HG02981 (cell line): Measurements from ENCODE around the gene PPEF2.
"Not testable (repeated sequence)": the region's sequence is repeated elsewhere in the genome, so short reads cannot be mapped to it uniquely, and the experiment has no call there.

Experiments used
- ATAC-seq: cut with Tn5 transposase; IDR thresholded peaks from one replicate; pipeline ENCODE4 v1.9.1; 2021; ENCODE audit warnings: mild to moderate bottlenecking, moderate library complexity; ENCODE audit not compliant: unreplicated experiment

PPEF2 gene

GRCh38 chr4:75895744-75896314 lies 6.4 kb downstream of the PPEF2 start:
- no peak for ATAC-seq

GRCh38 chr4:75892508-75892907 lies 9.7 kb downstream of the PPEF2 start:
- no peak for ATAC-seq

- ATAC-seq = no peak
Measured at GRCh38 chr4:75891611-75892010, 10.6 kb downstream of the PPEF2 start.

DNA sequence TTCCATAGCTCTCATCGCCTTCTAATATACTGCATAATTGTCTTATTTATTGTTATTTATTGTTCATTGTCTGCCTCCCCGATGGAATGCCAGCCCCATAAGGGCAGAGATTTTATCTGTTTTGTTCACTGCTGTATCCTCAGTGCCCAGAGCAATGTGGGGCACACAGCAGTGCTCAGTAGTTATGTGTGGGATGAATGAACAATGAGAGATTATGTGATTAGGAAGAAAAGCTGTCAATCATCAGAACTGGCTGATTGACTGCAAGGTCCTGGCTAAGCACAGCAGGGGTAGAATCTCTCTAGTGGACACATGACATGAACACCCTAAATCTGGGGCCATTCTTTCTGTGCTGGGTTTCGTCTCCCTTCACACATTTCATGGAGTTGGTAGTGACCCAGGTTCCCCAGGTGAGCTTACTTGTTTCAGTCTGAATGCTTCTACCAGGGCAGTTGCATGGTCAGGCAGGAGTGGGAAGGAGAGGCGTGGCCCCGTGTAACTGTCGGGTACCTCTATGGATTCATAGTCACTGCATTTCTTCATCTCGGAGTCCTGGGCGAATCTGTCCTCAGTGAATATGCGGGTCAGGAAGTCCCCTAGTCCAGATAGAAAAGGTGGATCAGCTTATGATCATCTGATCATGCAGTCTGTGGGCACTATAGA lies 12.6 kb downstream of the PPEF2 start:
- no peak for ATAC-seq

DNA sequence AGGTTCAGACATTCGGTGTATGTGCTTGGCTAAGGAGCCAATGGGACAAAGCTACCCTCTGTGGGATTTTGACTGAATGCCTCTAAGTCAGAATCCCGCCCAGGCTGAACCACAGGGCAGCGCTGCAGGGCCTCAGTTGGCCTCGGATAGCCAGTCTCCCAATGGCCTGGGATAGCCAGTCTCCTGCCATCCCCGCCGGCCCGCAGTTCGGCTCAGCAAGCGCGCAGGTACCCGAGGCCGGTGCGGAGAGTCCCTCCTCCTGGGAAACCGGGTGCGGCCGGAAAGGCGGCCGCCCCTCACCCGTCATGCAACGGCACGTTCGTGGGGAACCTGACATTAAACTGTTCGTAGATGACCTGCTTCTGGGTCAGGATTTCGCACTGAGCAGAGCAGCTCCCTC lies 16.1 kb downstream of the PPEF2 start:
- ATAC-seq = no peak

- no peak for ATAC-seq
Measured at GRCh38 chr4:75881476-75881875, 20.8 kb downstream of the PPEF2 start.

- ATAC-seq = no peak
Measured at GRCh38 chr4:75880278-75880677, 22.0 kb downstream of the PPEF2 start.

DNA sequence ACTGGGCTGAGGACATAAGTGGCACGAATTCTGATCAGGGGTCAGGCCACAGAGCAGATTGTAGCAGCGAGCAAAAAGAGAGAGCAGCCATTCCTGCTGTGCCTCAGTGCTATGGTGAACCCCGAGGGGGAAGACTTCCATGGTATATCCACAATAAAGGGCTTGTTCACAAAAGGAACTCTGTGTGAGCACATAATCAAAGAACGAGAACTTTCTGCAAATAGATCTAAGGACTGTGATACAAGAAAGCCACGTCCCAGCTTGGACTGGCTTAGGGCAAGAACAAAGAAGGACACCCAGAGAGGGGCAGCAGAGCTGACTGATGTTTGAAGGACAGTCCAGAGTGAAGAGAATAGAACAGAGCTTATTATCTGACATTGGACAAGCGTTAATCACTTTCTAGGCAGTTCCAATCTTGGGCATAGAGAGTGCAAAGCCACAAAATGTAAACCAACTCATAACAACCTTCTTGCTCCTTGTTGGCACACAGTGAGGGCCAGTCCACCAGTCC lies 24.0 kb downstream of the PPEF2 start:
- no peak for ATAC-seq

DNA sequence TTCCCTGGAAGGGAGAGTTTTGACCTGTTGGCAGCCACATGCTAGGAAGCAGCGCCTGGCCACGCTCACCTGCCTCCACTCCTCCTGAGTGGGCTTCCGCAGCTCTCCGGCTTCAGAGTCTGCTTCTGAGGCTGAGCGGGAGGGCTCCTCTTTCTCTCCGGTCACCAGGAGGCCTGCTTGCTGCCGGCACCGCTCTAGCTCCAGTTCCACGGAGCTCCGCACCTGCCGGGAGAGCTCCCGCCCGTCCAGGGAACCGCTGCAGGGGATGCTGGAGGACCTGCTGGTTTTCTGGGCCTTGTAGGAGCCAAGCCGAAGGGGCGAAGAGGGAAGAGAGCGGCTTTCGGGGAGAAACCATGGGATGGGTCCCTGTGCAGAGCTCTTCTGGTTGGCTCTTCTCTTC lies 26.0 kb downstream of the PPEF2 start:
- no peak for ATAC-seq

DNA sequence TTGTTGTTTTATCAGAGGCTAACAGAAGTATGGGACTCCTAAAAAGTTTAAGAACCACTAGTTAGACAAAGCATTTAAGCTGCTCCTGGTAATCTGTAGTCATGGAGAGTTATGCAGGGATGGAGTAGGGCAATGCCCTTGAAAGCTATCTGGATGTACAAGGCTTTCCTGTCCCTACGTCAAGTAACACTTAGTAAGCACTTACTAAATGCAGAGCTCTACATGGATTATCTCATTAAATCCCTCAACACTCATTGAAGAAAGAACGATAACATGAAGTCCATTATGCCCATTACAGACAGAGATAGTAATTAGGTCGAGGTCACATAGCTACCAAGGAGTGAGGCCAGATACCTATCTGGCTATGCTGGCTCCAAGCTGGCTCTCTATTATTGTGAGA lies 33.2 kb downstream of the PPEF2 start:
- ATAC-seq = no peak

- ATAC-seq = no peak
Measured at GRCh38 chr4:75867130-75867529, 35.1 kb downstream of the PPEF2 start.

- no peak for ATAC-seq
Measured at GRCh38 chr4:75860606-75861005, 41.6 kb downstream of the PPEF2 start.

- no peak for ATAC-seq
Measured at GRCh38 chr4:75858721-75859120, 43.5 kb downstream of the PPEF2 start.

DNA sequence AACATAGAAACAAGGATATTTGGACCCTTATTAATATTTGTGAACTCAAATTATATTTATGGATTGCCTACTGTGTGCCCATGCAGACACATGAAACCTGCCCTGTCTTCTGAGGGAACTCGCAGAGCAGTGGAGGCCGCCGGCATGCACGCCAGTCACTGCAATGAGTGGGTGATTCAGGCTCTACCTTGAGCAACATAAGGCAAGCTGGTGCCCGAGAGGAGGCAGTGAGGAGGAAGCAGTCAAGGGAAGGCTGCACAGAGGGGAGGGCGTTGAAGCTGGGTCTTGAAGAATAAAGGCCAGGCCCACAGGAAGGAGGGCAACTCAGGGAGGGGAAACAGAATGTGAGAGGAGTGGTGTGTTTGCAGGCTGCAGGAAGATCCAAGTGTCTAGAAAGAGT lies 52.8 kb downstream of the PPEF2 start:
- no peak for ATAC-seq

DNA sequence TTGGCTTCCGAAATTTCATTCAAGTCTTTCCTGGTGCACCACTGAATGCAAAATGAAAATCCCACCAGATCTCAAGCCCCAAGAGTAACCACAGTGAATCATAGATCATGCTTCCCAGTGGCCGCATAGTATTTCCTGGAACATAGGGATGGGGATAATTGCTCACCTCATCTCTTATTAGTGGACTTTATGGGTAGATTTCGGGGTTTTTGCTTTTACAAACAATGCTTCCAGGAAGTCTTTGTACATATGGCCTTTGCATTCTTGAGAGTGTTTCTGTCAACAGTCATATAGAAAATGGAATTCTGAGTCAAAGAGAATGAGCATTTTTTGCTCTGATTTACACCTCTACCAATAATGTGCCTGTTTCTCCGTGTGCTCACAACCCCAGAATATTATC lies 53.4 kb downstream of the PPEF2 start:
- no peak for ATAC-seq

GRCh38 chr4:75848171-75848760 lies 54.0 kb downstream of the PPEF2 start:
- ATAC-seq = not testable (repeated sequence)

- ATAC-seq = no peak
Measured at GRCh38 chr4:75845992-75846391, 56.3 kb downstream of the PPEF2 start.

DNA sequence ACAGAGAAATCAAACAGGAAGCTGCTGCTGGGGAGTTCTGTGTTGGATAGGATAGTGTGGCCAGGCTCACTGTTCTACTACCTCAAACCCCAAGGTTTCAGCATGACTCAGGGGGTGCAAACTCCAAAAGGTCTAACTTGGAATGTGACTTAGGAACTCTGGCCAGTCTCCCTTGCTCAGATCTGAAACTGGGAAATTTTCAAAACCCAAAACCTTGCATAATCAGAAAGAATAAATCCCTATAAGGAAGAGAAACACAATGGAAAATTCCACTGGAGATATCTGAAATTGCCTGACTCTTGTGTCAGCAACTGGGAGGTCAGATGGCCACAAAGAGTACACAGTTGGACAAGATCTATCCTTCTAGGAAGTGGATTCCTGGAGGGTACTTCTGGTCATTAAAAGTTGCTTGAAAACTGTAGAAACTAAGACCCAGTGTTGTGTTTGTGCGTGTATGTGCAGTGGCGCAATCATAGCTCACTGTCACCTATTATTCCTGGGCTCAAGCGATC lies 58.0 kb downstream of the PPEF2 start:
- no peak for ATAC-seq

DNA sequence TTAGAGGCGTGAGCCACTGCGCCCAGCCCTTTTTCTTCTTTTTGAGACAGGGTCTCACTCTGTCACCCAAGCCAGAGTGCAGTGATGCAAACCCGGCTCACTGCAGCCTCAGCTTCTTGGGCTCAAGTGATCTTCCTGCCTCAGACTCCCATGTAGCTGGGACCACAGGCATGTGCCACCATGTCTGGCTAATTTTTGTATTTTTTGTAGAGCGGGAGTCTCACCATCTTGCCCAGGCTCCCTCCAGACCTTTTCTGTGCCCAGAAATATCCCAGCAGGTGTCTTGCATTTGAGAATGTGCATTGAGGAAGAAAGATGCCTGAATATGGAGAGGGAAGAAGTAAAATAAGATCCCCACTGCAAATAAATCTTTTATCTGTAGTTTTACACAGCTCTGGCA lies 58.7 kb downstream of the PPEF2 start:
- no peak for ATAC-seq

DNA sequence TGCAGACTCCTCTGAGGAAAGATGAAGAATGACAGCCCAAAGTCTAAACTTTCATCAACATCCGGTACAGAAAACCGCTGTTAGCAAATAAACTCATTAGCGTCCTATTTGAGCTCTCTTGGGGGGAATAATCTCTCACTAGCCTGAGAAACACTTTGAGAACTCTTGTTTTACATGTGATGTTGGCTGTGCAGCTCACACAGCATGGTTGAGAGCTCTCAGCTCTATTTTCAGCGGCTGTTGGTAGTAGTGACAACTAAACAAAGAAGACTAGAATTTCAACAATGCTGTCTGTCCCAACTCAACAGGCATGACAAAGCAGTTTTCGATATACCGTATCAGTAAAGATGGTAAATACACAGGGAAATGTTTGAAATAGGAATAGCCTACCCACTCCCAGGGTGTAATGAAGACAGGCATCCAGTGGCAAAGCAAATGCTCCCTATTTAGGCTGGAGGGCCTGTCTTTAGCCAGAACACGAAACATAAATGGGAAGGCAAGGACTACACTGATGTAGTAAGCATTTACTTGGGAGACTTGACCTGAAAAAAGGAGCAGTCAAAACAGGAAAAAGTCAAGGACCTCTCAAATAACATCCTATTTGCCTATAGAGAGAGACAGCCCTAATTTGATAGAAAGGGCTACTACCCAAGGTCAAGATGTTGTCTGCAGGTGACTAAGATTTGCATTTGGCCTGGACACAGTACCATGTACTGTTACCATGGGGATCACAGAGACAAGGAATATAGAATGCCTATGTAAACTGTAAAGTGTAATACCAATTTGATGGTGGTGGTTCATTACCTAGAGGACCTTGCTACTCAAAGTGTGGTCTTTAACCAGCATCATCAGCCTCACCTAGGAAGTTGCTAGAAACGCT lies 60.4 kb downstream of the PPEF2 start:
- ATAC-seq = no peak

DNA sequence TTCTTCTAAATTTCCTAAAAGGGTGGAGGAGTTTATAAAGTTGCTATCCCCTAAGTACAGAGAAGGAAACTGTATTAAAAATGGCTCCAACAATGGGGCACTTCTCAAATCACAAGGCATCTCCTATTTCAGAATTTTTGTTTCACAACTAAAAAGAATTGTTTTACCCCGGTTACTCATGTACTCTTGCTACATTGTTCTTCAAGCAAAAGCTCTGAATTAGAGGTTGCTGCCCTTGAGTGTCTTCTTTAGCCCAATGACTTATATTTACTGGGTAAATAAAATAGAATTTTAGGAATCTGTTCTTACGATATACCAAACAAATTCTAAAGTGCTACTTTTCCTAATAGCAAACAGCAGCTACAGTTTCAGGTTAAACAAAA lies 67.5 kb downstream of the PPEF2 start:
- no peak for ATAC-seq
